ENCODE results near the gene DNAL4.
A peak's percentile ranks its signal among the peaks of the same experiment; 100 is the strongest.

Gene DNAL4

GRCh38 chr22:38788846-38789245, 5.1 kb downstream of the DNAL4 start:
- no peak for DNase-seq (ENCODE audit: low spot score)
- peak overlapping the region; percentile 8 for H3K4me3 ChIP-seq
- TF ChIP-seq CTCF (IDR thresholded peaks at IDR 0.05), result no peak
- H3K27ac ChIP-seq, result peak overlapping the region; percentile 82 to 83

GRCh38 chr22:38788021-38788816, 5.7 kb downstream of the DNAL4 start:
- TF ChIP-seq CTCF (IDR thresholded peaks at IDR 0.05), result no peak
- H3K27ac ChIP-seq, result peak overlapping the region; percentile 82 to 83
- H3K4me3 ChIP-seq, result peak overlapping the region; percentile 8
- DNase-seq (ENCODE audit: low spot score), result no peak

- H3K4me3 ChIP-seq, result no peak overlapping the region
- DNase-seq (ENCODE audit: low spot score), result no peak
- H3K27ac ChIP-seq, result peak overlapping the region; percentile 72 to 76
- no peak for TF ChIP-seq CTCF (IDR thresholded peaks at IDR 0.05)
Observed at GRCh38 chr22:38786631-38787030, 7.3 kb downstream of the DNAL4 start.

GRCh38 chr22:38784856-38785255, 9.1 kb downstream of the DNAL4 start:
- TF ChIP-seq CTCF (IDR thresholded peaks at IDR 0.05), result no peak
- peak overlapping the region; percentile 72 to 76 for H3K27ac ChIP-seq
- H3K4me3 ChIP-seq, result no peak overlapping the region
- no peak for DNase-seq (ENCODE audit: low spot score)

- DNase-seq (ENCODE audit: low spot score), result no peak
- Histone ChIP-seq H3K27ac (no peak overlapping the region), H3K4me3 (no peak overlapping the region)
- no peak for TF ChIP-seq CTCF (IDR thresholded peaks at IDR 0.05)
Observed at GRCh38 chr22:38784035-38784434, 9.9 kb downstream of the DNAL4 start.

GRCh38 chr22:38783095-38783615, 10.8 kb downstream of the DNAL4 start:
- no peak for TF ChIP-seq CTCF (IDR thresholded peaks at IDR 0.05)
- DNase-seq (ENCODE audit: low spot score), result no peak
- H3K4me3 ChIP-seq, result no peak overlapping the region
- H3K27ac ChIP-seq, result peak overlapping the region in 1 of 2 donors; percentile 60
